ENCODE results near the gene AIFM2. TPM values are rescaled to one million over a fixed set of nuclear protein-coding genes. Genes with fewer than 3 reads are reported as not detected.

The AIFM2 gene
- total and polyA plus RNA-seq, 2 of the 13 experiments (the other 11 are each of a cell fraction or from before 2014, with no cell fraction given), result 20.3 to 29.5 TPM

DNA sequence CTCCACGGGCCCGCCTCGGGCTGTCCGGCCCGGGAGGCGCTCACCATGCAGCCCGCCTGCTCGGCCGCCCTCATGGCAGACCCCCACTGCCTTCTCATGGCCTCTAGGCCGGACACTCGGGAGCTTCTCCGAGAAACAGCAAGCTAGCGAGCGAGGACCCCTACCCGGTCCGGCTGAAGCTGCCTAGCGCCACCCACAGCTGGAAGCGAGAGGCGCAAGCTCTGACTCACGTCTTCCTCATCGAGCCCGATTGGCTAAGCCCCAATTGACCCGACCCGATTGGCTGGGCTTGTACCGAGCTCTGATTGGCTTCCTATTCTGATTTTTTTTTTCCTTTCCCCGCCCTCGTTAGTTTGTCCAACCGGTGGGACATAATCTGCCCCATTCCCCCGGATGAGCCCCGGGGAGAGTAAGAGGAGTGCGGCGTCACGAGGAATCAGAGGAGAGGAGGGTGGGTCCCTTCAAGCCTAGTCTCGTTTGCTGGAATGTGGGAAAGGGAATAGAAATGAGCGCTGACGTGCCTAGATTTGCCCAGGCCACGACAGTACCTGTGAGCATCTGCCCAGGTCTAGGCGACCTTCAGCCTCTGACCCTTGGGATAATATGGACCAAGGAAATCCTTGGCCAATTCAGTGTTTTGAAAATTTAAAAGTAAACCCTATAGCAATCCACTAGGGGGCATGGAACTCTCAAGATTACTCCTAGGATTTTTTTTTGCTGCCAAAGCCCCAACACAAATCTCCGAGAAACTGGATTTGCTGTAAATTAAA is 14.0 kb upstream of the AIFM2 start, which contains the start of gene TYSND1 (continued):
- TF ChIP-seq, protein P1, sequence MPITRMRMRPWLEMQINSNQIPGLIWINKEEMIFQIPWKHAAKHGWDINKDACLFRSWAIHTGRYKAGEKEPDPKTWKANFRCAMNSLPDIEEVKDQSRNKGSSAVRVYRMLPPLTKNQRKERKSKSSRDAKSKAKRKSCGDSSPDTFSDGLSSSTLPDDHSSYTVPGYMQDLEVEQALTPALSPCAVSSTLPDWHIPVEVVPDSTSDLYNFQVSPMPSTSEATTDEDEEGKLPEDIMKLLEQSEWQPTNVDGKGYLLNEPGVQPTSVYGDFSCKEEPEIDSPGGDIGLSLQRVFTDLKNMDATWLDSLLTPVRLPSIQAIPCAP (CRISPR knock-in tag; IDR thresholded peaks at IDR 0.05; ENCODE audit: low read depth), result no peak
- no peak for TF ChIP-seq ZNF703 (CRISPR knock-in tag; IDR thresholded peaks at IDR 0.05; ENCODE audit: borderline replicate concordance)
- TF ChIP-seq, protein P2, sequence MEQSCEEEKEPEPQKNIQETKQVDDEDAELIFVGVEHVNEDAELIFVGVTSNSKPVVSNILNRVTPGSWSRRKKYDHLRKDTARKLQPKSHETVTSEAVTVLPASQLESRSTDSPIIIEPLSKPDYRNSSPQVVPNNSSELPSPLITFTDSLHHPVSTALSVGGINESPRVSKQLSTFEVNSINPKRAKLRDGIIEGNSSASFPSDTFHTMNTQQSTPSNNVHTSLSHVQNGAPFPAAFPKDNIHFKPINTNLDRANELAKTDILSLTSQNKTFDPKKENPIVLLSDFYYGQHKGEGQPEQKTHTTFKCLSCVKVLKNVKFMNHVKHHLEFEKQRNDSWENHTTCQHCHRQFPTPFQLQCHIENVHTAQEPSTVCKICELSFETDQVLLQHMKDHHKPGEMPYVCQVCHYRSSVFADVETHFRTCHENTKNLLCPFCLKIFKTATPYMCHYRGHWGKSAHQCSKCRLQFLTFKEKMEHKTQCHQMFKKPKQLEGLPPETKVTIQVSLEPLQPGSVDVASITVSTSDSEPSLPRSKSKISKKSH (CRISPR knock-in tag; IDR thresholded peaks at IDR 0.05; ENCODE audit: borderline replicate concordance), result peak; percentile 80; the same call in 1 of the 2 replicates
- TF ChIP-seq, protein P3, sequence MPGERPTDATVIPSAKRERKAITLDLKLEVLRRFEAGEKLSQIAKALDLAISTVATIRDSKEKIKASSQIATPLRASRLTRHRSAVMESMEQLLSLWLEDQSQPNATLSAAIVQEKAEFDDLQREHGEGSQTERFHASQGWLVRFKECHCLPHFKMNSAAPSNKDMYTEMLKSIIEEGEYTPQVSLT (CRISPR knock-in tag; IDR thresholded peaks at IDR 0.05; ENCODE audit: borderline replicate concordance, low read depth), result no peak
- TF ChIP-seq SOX6 (IDR thresholded peaks at IDR 0.05), result no peak
- TF ChIP-seq SOX6 (CRISPR knock-in tag; IDR thresholded peaks at IDR 0.05), result peak; percentile 75
- TF ChIP-seq KDM3A (CRISPR knock-in tag; IDR thresholded peaks at IDR 0.05; ENCODE audit: low read depth), result no peak
- TF ChIP-seq, protein P4, sequence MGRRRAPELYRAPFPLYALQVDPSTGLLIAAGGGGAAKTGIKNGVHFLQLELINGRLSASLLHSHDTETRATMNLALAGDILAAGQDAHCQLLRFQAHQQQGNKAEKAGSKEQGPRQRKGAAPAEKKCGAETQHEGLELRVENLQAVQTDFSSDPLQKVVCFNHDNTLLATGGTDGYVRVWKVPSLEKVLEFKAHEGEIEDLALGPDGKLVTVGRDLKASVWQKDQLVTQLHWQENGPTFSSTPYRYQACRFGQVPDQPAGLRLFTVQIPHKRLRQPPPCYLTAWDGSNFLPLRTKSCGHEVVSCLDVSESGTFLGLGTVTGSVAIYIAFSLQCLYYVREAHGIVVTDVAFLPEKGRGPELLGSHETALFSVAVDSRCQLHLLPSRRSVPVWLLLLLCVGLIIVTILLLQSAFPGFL (CRISPR knock-in tag; IDR thresholded peaks at IDR 0.05), result no peak; the same call in 1 of the 2 replicates
- no peak for TF ChIP-seq ZNF530 (CRISPR knock-in tag; IDR thresholded peaks at IDR 0.05; ENCODE audit: low read depth)
- no peak for TF ChIP-seq ZNF747 (CRISPR knock-in tag; IDR thresholded peaks at IDR 0.05; ENCODE audit: borderline replicate concordance)
- TF ChIP-seq ZSCAN9 (CRISPR knock-in tag; IDR thresholded peaks at IDR 0.05; ENCODE audit: borderline replicate concordance), result peak; percentile 86
- TF ChIP-seq NR2F1 (CRISPR knock-in tag; IDR thresholded peaks at IDR 0.05), result peak in 1 of 2 experiments; percentile 69; a peak in 2 of 4 replicates
- no peak for TF ChIP-seq KDM6A (CRISPR knock-in tag; IDR thresholded peaks at IDR 0.05; ENCODE audit: low read depth)
- TF ChIP-seq ZNF263 (CRISPR knock-in tag; IDR thresholded peaks at IDR 0.05), result peak; percentile 45; the same call in 1 of the 2 replicates
- TF ChIP-seq NFATC3 (CRISPR knock-in tag; IDR thresholded peaks at IDR 0.05), result peak; percentile 47
- no peak for TF ChIP-seq ZNF225 (CRISPR knock-in tag; IDR thresholded peaks at IDR 0.05)
- peak; percentile 74; the same call in 1 of the 2 replicates for TF ChIP-seq ZNF350 (CRISPR knock-in tag; IDR thresholded peaks at IDR 0.05; ENCODE audit: borderline replicate concordance, low read depth)
- TF ChIP-seq ONECUT2 (CRISPR knock-in tag; IDR thresholded peaks at IDR 0.05), result no peak
- no peak for TF ChIP-seq CHCHD3 (CRISPR knock-in tag; IDR thresholded peaks at IDR 0.05)
- TF ChIP-seq KDM5B (CRISPR knock-in tag; IDR thresholded peaks at IDR 0.05; ENCODE audit: borderline replicate concordance), result peak; percentile 48; the same call in 1 of the 2 replicates
- TF ChIP-seq SRF (IDR thresholded peaks at IDR 0.05; ENCODE audit: low read depth, low read length), result no peak
- no peak for TF ChIP-seq ZNF792 (CRISPR knock-in tag; IDR thresholded peaks at IDR 0.05)
- peak; percentile 71; the same call in 1 of the 2 replicates for TF ChIP-seq BRD4 (CRISPR knock-in tag; IDR thresholded peaks at IDR 0.05)
- TF ChIP-seq GLI4 (CRISPR knock-in tag; IDR thresholded peaks at IDR 0.05; ENCODE audit: borderline replicate concordance), result 0 out of 2 replicates have a peak, but pooled peaks have one; percentile 13

Measured in HepG2 (cell line).